Upper lobe of left lung (tissue), 4 donors: ENCODE data around the gene AP3S2.

Source experiments
- CTCF ChIP-seq, 6 experiments: fragments of 450-650 bp in 4 of 6; fragments of 200-600 bp in 2 of 6; sonication (generic) in 2 of 6; IDR thresholded peaks; one replicate each; pipeline ENCODE4 v1.5.1; 2016 to 2019; ENCODE audit warnings: antibody characterized with exemption in 6 of 6
- POLR2A ChIP-seq, 4 donors: fragments of 450-650 bp; IDR thresholded peaks; one replicate each; pipeline ENCODE4 v1.5.1; 2016 to 2017; ENCODE audit warnings: antibody characterized with exemption in 4 of 4, mild to moderate bottlenecking in 2 of 4
- POLR2AphosphoS5 ChIP-seq, 2 donors: sonication (generic); formaldehyde crosslinking; IDR thresholded peaks; one replicate each; pipeline ENCODE4 v1.5.1; 2017; ENCODE audit warnings: antibody characterized with exemption in 2 of 2

- TF ChIP-seq CTCF (IDR thresholded peaks at IDR 0.05) (no peak), POLR2A (IDR thresholded peaks at IDR 0.05) (no peak), POLR2AphosphoS5 (IDR thresholded peaks at IDR 0.05) (no peak)
Observed at GRCh38 chr15:89783111-89783860, 110.5 kb downstream of the AP3S2 start.
